ENCODE results near the gene TLE2.

Gene TLE2

GRCh38 chr19:3029065-3029923 is at the start of gene TLE2:
TSS of gene TLE2 (minus strand) at chr19:3029280. CDS start at chr19:3028904, 376 bp downstream.
- no peak for DNase-seq (ENCODE audit: low read depth)

DNA sequence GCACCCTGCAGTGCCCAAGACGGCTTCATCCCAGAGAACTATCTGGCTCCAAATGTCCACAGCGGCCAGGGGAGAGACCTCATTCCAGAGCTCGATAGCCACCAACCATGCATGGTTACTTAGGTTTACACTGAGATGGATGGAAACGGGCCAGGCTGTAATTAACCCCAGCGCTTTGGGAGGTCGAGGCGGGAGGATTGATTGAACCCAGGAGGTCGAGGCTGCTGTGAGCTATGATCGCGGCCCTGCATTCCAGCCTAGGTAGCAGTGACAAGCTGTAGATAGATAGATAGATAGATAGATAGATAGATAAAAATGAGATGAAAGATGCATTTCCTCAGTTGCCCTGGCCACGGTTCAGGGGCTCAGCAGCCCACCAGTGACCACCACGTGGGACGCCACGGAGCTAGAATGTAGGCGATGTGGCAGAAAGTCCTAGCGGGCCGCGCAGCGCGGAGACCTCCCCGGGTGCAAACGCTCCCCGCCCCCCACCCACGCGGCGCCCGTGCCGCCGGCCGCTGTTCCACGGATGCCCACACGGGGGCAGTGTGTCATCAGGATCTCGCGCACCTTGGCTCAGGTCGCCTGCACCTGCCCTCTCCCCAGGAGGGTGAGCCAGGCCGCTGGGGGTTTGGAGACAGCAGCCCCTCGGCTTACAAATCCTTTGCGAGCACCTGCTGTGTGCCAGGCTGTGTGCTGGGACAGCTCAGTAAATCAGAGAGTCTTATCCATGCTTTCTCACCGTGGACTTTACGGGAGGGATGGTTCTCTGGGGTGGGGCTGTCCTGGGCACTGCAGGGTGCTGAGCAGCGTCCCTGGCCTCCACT is 46.7 kb upstream of the TLE2 start:
- no peak for DNase-seq (ENCODE audit: low read depth)

DNA sequence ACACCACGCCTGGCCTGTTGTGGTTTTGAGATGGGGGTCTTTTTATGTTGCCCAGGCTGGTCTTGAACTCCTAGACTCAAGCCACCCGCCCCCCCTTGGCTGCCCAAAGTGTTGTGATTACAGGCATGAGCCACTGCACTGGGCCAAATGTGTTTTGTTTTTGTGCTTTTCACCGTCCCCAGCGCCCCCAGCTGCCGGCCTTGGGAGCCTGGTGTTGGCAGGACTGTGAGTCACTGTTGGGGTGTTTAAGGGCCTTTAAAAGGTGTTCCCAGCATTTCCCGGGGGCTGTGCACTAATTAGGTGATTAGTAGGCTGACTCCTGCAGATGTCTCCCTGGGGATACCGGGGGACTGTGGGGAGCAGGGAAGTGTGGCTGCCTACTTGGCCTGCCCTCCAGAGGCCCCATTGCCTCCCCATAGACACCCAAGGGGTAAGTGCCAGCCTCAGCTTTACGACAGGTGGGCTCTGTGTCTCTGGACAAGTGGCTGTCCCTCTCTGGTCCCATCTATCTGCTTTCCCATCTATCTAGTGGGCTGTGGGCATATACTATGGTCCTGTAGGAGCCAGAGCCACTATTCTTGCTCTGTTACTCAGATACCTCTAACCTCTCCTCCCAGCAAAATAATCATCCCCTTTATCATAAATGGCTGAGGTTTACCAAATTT is 45.0 kb upstream of the TLE2 start:
- no peak for DNase-seq (ENCODE audit: low read depth)

DNA sequence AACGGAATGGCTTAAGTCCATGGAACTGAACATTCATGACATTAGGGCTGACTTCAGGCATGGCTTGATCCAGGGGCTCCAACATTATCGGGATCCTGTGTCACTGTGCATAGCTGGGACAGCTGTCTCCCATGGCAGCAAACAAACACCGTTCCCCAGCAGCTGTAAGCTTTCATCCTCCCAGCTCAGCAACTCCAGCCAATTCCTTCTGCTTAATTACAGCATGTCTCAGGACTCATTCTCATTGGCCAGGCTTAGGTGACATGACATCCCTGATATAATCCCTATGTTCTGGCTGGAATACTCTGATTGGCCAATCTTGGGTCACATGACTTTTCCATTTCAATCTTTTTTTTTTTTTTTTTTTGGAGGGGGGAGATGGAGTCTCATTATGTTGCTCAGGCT is 44.1 kb upstream of the TLE2 start:
- peak; percentile 38 for DNase-seq (ENCODE audit: low read depth)

DNA sequence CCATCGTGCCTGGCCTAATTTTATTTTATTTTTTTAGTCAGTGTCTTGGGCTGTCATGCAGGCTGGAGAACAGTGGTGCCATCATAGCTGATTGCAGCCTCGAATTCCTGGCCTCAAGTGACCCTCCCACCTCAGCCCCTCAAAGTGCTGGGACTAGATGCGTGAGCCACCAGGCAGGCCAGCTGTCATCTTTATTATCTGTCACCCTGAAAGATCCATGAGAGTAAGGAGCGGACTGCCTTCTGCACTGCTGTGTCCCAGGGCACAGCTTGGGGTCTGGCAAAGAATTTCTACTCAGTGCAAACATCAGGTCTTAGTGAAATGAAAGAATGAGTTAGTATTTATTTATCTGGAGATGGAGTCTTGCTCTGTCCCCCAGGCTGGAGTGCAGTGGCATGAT is 42.7 kb upstream of the TLE2 start:
- no peak for DNase-seq (ENCODE audit: low read depth)

DNA sequence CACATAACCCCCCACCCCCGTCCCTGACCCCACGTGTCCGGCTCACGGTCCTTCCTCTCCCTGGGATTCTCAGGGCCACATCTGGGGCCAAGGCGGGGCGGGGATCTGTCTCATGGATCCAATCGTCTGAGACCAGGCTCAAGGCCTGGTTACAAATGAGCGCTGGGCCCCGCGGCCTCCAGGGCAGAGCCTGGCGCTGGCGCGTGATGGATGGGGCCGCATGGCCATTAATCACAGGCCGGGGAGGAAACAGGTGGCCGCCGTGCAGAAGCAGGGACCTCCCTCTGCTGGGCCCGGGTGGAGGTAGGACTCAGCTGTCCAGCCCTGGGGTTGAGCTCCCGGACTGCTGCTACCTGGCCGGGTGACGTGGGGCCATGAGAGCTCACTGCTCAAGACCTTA is 39.0 kb upstream of the TLE2 start:
- no peak for DNase-seq (ENCODE audit: low read depth)

DNA sequence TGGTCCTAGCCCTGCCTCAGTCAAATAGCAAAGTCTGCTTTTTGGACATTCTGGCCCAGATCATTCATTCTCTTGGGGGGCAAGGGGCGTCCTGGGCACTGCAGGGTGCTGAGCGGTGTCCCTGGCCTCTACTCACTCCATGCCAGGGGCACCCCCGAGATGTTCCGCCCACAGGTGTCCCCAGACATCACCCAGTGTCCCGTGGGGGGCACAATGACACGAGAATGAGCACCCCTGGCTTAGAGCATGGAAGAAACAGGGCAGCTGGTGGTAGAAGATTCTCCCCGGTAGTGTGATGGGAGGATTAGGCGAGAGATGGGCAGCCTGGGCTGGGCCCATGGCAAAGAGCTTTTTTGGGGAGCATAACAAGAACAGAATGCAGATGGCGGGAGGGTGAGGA is 38.5 kb upstream of the TLE2 start:
- no peak for DNase-seq (ENCODE audit: low read depth)

DNA sequence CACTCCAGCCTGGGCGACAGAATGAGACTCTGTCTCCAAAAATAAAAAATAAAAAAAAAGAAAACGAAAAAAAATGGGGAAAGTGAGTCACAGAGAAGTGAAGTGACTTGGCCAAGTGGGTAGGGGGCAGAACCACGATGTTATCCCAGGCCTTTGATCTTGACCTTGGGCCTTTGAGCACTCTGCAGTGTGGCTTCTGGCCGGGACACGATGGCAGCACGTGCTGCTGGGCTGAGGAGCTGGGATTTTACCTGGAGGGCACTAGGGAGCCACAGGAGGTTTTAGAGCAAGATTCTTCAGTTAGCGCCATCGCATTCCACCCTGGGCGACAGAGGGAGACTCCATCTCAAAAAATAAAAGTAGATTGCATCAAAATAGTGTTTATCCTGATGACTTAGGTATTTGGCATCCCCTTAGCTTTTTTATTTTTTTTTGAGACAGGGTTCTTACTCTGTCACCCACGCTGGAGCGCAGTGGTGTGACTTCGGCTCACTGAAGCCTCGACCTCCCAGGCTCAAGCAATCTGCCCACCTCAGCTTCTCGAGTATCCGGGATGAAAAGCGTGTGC is 37.5 kb upstream of the TLE2 start:
- DNase-seq (ENCODE audit: low read depth): no peak

GRCh38 chr19:3065675-3066357 is 36.7 kb upstream of the TLE2 start:
- no peak for DNase-seq (ENCODE audit: low read depth)

GRCh38 chr19:3064011-3064330 is 34.9 kb upstream of the TLE2 start:
- no peak for DNase-seq (ENCODE audit: low read depth)

GRCh38 chr19:3062165-3063105 is 33.4 kb upstream of the TLE2 start, which contains the start of gene TLE5:
TSS of gene TLE5 (minus strand) at chr19:3062495. CDS start at chr19:3062200, 295 bp downstream.
- DNase-seq (ENCODE audit: low read depth): no peak

GRCh38 chr19:3061182-3062161 is 32.4 kb upstream of the TLE2 start:
- no peak for DNase-seq (ENCODE audit: low read depth)

- no peak for DNase-seq (ENCODE audit: low read depth)
Observed at GRCh38 chr19:3060857-3061181, 31.7 kb upstream of the TLE2 start.

- DNase-seq (ENCODE audit: low read depth): no peak
Observed at GRCh38 chr19:3059653-3060052, 30.6 kb upstream of the TLE2 start.

DNA sequence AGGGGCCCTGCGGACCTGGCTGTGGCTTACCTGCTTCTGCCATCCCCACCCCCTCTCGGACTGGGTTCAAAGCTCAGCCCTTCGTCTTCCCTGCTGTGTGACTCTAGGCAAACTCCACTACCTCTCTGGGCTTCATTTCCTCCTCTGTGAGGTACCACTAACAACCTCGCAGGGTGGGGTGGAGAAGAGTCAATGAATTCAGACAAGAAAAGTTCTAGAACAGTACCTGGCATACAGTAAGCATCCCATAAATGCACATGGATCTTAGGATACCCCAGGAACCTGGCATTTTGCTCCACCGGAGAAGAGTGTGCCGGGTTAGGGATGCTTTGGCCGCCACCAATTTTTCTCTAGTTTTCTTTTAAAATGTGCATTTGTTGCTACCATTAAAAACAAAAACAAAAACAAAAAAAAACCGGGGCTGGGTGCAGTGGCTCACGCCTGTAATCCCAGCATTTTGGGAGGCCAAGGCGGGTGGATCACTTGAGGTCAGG is 29.8 kb upstream of the TLE2 start:
- no peak for DNase-seq (ENCODE audit: low read depth)

GRCh38 chr19:3058009-3058820 is 29.1 kb upstream of the TLE2 start:
- no peak for DNase-seq (ENCODE audit: low read depth)

DNA sequence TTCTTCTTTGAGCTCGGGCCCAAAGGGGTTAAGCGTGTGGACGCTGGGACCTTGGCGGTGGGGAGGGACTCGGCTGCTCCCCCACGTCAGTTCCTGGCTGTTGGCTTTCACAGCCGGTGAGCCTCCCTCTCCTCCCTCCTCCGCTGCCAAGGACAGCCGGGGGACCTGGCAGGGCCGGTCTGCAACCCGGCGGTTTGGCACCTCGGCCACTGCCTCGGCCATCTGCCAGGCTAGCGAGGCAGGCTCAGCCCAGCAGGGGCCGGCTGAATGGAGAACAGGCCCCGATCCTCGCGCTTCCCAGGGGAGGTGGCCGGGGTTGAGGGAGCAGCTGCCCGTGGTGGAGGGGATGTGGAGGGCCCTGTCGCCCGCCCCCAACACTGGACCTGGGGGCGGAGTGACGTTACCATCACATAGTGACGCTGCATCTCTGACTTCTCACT is 28.2 kb upstream of the TLE2 start:
- DNase-seq (ENCODE audit: low read depth): no peak

DNA sequence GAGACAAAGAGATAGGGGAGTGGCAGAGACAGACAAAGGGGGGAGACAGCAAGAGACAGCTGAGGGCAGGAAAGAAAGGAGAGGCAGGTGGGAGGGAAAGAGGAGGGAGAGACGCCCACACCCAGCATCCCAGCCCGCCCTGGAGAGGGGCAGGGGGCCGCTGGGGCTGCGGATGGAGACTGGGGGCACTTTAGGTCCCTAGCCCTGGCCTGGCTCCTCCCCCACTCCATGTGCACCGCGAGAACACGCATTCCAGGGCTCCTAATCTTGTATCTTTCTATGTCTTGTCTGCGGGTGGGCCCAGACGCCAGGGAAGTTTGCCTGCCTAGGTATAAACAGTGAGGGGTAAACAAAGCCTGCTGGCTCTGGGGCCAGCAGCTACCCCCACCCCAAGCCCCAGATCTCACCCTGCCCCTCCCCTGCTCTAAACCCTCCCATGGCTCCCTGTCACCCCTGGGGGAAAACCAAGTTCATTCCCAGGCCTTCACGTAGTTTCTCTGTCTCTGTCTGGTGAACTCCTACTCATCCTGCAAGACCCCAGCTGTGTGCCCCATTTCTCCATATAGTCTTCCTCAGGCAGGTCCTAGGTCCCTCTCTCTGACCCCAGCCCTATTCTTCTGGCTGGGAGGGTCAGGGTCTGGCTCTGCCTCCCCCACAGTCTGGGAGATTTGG is 27.5 kb upstream of the TLE2 start:
- DNase-seq (ENCODE audit: low read depth): no peak

Measured in GM04504 (cell line).